Osteoblast (primary cell): ENCODE data around the gene CEP112. TPM values are rescaled to one million over a fixed set of nuclear protein-coding genes. Genes with fewer than 3 reads are reported as not detected.

Source experiments
- DNase-seq: peaks from one replicate; pipeline ENCODE4 v3.0.0; 2011; ENCODE audit warnings: low spot score, mixed read lengths; ENCODE audit not compliant: insufficient read length; ENCODE audit errors: missing footprints
- H2AFZ ChIP-seq: 2 replicates; pipeline ENCODE4 v1.6.0; 2011; ENCODE audit warnings: mild to moderate bottlenecking, low read length
- H3K27ac ChIP-seq: 2 replicates; pipeline ENCODE4 v1.5.1; 2011; ENCODE audit warnings: mild to moderate bottlenecking, low read depth, low read length, moderate library complexity
- H3K27me3 ChIP-seq: 2 replicates; pipeline ENCODE4 v1.6.0; 2012; ENCODE audit warnings: mild to moderate bottlenecking, control low read depth, inconsistent platforms, low read length, moderate library complexity; ENCODE audit not compliant: insufficient read depth
- H3K36me3 ChIP-seq: 2 replicates; pipeline ENCODE4 v1.5.1; 2011; ENCODE audit warnings: mild to moderate bottlenecking, low read length, control low read depth, moderate library complexity; ENCODE audit not compliant: insufficient read depth
- H3K4me1 ChIP-seq: 2 replicates; pipeline ENCODE4 v1.5.1; 2011; ENCODE audit warnings: mild to moderate bottlenecking, low read length, control low read depth, moderate library complexity; ENCODE audit not compliant: insufficient read depth
- H3K4me2 ChIP-seq: 2 replicates; pipeline ENCODE4 v1.6.0; 2011; ENCODE audit warnings: mild to moderate bottlenecking, low read length; ENCODE audit not compliant: insufficient read depth
- H3K4me3 ChIP-seq: fragments of 200-600 bp; sonication (generic); 3 replicates; pipeline ENCODE4 v1.5.1; 2012; ENCODE audit warnings: mild to moderate bottlenecking, low read length, inconsistent platforms; ENCODE audit not compliant: insufficient read depth
- H3K79me2 ChIP-seq: 2 replicates; pipeline ENCODE4 v1.6.0; 2012; ENCODE audit warnings: mild to moderate bottlenecking, low read length, control low read depth, inconsistent platforms; ENCODE audit not compliant: insufficient read depth
- H3K9me3 ChIP-seq: 2 replicates; pipeline ENCODE4 v1.5.1; 2011; ENCODE audit warnings: low read depth, low read length, control low read depth
- H4K20me1 ChIP-seq: 2 replicates; pipeline ENCODE4 v1.6.0; 2012; ENCODE audit warnings: mild to moderate bottlenecking, low read length, control low read depth; ENCODE audit not compliant: insufficient read depth
- total RNA-seq: library from RNA; depleted of rRNA; stranded (reverse); fragments of >200 nt; gene quantifications from 2 replicates; pipeline ENCODE4 v1.2.3, GENCODE V29; 2012
- TF ChIP-seq, protein P1 (sequence below): IDR thresholded peaks from 2 replicates; pipeline ENCODE4 v1.5.1; 2011; ENCODE audit warnings: mild to moderate bottlenecking, low read depth, low read length, moderate library complexity; ENCODE audit errors: extremely low read depth

Gene CEP112
- total RNA-seq, result 8.3 and 10.6 TPM in 2 replicates

DNA sequence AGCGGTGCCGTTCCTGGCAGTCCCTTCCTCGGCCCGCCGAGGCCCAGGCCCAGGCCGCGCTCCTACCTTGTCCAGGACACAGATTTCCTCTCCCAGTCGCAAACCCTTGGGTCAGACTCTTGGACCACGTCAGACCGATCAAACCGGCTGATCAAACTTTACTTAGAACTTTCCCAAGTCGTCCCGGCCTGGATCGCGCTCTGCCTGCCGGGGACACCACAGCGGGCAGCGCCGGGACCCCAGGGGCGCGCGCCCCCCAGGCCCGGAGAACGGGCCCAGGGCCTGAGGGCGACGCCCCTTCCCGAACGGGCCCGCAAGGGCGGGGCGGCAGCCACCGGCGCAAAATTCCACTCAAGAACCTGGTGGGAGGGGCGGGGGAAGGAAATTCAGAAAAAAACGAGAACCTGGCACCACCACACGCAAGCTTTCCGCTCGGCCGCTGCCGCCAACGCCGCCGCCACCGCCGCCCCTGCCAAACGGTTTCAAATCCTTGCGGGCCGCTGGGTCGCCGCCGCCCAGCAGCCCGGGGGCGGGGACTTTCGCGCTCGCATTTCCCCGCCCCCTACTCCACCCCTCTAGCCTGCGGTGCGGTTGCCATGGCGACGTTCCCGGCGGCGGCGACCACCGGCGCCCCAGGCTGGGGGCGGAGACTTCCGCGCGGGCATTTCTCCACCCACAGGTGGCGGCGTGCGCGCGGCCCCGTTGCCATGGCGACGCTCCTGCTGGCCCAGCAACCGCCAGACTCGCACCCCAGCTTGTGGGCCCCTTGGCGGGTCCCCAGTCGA, at the start of gene CEP112:
Gene CEP112, minus strand, starts transcription at position 541 of the 785 bp plus-strand sequence.
- peaks cover 2% of the 10 kb centered on the region for H4K20me1 ChIP-seq
- H3K27ac ChIP-seq, result peak within 1 kb of the TSS; percentile 50
- H3K4me2 ChIP-seq, result peak within 1 kb of the TSS; percentile 81
- peak; percentile 93 for DNase-seq
- no peaks in the 10 kb centered on the region for H3K27me3 ChIP-seq
- peak within 1 kb of the TSS; percentile 93 for H2AFZ ChIP-seq
- peak within 1 kb of the TSS; percentile 88 for H3K4me3 ChIP-seq
- no peaks in the 10 kb centered on the region for H3K9me3 ChIP-seq
- H3K4me1 ChIP-seq, result peaks cover 14% of the 10 kb centered on the region
- peaks cover 14% of the 10 kb centered on the region for H3K79me2 ChIP-seq
- H3K36me3 ChIP-seq, result no peaks in the 10 kb centered on the region
- TF ChIP-seq, protein P1, sequence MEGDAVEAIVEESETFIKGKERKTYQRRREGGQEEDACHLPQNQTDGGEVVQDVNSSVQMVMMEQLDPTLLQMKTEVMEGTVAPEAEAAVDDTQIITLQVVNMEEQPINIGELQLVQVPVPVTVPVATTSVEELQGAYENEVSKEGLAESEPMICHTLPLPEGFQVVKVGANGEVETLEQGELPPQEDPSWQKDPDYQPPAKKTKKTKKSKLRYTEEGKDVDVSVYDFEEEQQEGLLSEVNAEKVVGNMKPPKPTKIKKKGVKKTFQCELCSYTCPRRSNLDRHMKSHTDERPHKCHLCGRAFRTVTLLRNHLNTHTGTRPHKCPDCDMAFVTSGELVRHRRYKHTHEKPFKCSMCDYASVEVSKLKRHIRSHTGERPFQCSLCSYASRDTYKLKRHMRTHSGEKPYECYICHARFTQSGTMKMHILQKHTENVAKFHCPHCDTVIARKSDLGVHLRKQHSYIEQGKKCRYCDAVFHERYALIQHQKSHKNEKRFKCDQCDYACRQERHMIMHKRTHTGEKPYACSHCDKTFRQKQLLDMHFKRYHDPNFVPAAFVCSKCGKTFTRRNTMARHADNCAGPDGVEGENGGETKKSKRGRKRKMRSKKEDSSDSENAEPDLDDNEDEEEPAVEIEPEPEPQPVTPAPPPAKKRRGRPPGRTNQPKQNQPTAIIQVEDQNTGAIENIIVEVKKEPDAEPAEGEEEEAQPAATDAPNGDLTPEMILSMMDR, result no peak

DNA sequence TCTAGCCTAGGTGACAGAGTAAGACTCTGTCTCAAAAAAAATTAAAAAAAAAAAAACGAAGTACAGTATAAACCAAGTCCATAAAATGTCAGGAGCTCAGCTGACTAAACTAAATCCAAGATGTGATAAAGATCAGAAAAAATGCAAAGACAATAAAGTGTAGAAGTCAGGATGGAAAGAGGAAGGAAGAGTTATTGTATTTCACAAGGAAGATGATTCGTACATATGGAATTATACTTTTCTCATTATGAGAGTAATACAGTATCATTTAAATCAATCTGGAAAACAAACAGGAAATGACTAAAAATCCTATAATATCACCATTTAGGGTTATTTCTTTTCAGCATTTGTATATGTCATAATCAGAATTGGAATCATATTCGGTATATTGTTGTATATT, 48.7 kb upstream of the CEP112 start:
- H3K4me2 ChIP-seq, result no peak overlapping the region
- no peak overlapping the region for H3K27ac ChIP-seq
- H4K20me1 ChIP-seq, result no peaks in the 10 kb centered on the region
- H3K36me3 ChIP-seq, result no peaks in the 10 kb centered on the region
- DNase-seq, result no peak
- H3K9me3 ChIP-seq, result no peaks in the 10 kb centered on the region
- no peaks in the 10 kb centered on the region for H3K27me3 ChIP-seq
- H2AFZ ChIP-seq, result no peak overlapping the region
- H3K4me1 ChIP-seq, result peaks cover 5% of the 10 kb centered on the region
- TF ChIP-seq, protein P1, result no peak
- H3K4me3 ChIP-seq, result no peak overlapping the region
- no peaks in the 10 kb centered on the region for H3K79me2 ChIP-seq

DNA sequence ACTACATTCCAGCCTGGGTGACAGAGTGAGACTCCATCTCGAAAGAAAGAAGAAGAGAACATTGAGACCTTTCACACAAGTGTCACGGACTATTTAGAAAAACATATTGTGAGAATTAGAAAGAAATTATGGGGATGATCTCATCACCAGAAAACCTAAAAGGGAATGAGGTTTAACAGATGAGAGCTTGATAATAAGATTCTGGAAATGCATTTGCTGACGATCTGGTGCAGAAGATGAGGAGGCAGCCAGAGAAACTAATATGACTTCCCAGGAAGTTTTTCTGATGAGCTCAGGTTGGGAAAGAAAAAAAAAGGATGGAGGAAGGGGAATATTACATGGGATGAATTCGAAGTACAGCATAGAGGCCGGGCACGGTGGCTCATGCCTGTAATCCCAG, 48.1 kb upstream of the CEP112 start:
- Histone ChIP-seq H3K9me3 (no peaks in the 10 kb centered on the region), H3K79me2 (no peaks in the 10 kb centered on the region), H2AFZ (no peak overlapping the region), H3K4me2 (no peak overlapping the region), H4K20me1 (no peaks in the 10 kb centered on the region), H3K4me3 (no peak overlapping the region), H3K27me3 (no peaks in the 10 kb centered on the region), H3K36me3 (no peaks in the 10 kb centered on the region), H3K27ac (no peak overlapping the region), H3K4me1 (peaks cover 5% of the 10 kb centered on the region)
- TF ChIP-seq, protein P1, result no peak
- DNase-seq, result no peak

DNA sequence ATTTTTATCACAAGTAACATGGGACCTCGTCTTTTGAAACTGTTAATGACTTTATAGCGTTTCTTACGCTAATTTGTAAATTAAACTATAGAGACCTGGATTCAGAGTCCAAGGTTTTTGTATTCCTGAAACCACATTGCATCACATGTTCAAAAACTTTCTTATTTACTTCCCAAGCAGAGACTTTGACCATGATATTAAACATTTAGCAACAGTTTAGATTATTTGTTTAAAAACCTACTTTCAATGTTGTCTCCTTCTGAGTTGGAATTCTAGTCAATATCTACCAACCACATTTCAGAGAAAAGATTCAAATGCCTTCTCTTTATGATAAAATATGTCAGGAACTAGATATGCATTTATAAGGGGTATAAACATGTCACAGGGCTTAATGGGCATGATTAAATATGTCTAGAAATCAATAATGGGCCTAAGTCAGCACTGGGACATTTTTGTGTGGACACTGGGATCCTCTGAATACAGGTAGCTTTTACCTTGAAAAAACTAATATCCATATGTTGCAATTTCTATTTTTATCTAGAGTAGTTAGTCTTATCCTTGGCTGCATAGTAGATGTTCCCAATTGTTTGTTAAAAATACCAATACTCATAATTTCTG, 43.6 kb upstream of the CEP112 start:
- Histone ChIP-seq H3K9me3 (no peaks in the 10 kb centered on the region), H3K4me1 (peaks cover 2% of the 10 kb centered on the region), H3K27ac (no peak overlapping the region), H3K4me3 (no peak overlapping the region), H3K4me2 (no peak overlapping the region), H3K79me2 (no peaks in the 10 kb centered on the region), H3K27me3 (no peaks in the 10 kb centered on the region), H2AFZ (no peak overlapping the region), H4K20me1 (no peaks in the 10 kb centered on the region), H3K36me3 (no peaks in the 10 kb centered on the region)
- TF ChIP-seq, protein P1, result no peak
- DNase-seq, result no peak
